GM19328 (cell line): Measurements from ENCODE around the gene CYP27C1.
"Not testable (repeated sequence)": the region's sequence is repeated elsewhere in the genome, so short reads cannot be mapped to it uniquely, and the experiment has no call there.

Experiments
- ATAC-seq: cut with Tn5 transposase; IDR thresholded peaks from one replicate; pipeline ENCODE4 v1.9.1; 2021; ENCODE audit warnings: mild to moderate bottlenecking, moderate library complexity; ENCODE audit not compliant: unreplicated experiment

The CYP27C1 gene

DNA sequence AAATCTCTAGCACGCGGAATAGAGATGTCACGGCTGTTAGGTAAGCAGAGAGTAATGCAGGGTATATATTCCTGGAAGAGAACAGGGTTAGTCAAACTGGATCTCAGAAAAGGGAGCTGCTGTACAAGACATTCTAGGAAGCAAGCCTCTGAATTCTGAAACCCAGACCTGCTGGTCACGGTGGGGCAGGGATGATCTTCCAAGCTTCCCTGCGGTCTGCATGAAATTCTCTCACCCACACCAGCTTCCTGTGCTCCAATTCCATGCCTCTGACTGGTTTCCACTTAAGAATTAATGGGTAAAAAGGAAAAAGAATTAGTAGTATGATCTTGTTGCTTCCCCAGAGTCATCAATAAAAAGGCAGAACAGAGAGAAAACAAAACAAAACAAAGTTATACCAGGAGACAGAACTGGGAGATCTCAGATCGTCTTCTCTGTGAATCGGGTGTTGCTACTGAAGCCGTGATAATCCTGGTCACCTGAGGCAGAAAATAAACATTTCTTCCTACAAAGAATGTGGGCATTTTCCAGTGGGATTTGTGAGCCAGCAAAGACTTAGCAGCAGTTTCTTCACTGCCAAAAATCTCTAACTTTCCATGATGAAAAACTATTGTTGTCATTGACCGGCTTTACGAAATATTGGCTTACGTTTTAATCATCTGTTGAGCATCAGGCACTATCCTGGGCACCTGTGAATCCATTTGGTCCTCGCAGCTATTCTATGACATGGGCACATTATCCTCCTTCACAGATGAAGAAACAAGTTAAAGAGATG lies 5.3 kb upstream of the CYP27C1 start:
- ATAC-seq, result no peak

DNA sequence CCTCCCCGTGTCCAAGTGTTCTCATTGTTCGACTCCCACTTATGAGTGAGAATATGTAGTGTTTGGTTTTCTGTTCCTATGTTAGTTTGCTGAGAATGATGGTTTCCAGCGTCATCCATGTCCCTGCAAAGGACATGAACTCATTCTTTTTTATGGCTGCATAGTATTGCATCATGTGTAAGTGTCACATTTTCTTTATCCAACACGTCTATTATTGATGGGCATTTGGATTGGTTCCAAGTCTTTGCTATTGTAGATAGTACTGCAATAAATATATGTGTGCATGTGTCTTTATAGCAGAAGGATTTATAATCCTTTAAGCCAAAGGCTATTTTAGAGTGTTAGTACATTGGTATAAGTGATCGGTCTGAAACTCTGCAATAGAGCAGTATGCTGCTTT lies 4.0 kb upstream of the CYP27C1 start:
- ATAC-seq, result not testable (repeated sequence)

DNA sequence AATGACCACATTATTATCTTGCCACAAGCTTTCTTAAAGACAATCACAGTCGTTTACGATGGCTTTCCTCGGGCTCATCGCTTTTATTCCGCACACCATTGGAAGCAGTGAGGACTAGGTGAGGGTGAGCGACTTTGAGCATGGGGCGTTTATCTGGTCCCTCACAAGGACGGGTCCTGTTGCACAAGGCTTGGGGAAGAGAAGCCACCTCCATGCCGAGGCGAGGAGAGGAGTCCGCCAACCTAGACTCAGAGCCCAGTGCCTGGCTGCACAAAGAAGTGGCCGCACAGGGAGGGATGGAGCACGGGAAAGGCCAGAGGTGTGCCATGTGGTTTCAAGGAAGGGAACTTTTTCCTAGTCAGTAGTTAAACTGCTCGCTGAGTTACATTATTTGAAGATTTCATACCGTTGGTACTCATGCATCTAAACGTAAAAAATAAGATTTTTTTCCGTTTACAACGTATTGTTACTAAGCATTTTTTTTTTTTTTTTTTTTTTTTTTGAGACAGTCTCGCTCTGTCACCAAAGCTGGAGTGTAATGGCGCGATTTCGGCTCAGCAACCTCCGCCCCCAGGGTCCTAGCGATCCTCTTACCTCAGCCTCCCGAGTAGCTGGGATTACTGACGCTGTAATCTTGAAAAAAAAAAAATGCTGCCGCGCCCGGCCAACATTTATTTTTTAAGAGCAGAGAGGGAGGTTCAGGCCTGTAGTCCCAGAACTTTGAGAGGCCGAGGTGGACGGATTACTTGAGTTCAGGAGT lies 849 bp upstream of the CYP27C1 start:
- no peak for ATAC-seq

DNA sequence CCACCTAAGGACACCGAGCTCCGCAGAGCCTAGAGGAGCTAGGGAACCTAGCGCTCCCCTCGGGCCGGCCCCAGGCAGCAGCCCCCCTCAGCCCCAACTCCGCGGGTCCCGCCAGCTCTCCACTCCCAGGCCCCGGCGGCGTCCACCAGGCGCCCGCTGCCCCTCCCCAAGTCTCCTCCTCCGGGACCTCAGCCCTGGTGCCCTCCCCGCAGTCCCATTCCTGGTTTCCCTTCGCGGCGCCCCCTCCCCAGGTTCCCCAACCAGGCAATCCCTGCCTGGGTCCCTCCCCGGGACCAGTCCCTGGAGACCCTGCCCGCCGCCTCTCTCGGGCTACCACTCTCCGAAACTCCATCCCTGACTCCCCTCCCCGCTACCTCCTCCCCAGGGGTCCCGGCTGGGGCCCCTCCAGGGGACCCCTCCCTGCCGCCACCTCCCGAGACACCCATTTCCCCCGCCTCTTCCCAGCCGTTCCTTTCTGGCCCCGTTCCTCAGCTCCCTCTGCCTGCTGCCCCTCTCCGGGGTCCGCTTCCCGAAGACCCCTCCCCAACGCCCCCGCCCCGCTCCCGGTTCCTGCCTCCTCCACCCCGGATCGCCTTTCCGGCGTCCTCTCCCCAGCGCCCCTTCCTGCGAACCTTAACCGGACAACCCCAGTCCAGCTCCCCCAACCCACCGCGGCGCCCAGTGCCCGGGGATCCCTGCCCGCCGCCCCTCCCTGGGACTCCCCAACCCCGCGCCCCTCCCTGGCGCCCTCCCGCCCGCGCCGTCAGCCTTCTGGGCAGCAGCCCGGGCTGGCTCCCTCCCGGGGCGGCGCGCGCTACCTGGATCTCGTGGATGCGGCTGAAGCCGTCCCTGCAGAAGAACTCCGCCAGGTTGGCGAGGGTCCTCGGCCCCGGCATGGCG lies 678 bp downstream of the CYP27C1 start:
- no peak for ATAC-seq

DNA sequence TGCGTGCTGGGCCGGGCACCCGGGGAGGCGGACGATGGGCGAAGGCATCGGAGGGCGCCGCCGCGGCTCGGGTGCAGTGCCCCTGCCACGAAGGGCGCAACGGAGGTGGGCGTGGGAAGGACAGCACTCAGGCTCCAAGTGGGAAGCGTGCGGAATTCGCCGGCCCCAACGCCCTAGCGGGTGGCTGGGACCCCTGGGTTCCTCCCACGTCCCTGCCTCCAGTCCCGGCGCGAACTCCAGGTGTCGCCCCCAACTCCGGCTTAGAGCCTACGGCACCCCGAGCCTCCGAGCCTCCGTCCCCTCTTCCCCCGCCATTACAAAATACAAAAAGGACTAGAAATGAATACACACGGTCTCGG lies 1.3 kb downstream of the CYP27C1 start:
- no peak for ATAC-seq

DNA sequence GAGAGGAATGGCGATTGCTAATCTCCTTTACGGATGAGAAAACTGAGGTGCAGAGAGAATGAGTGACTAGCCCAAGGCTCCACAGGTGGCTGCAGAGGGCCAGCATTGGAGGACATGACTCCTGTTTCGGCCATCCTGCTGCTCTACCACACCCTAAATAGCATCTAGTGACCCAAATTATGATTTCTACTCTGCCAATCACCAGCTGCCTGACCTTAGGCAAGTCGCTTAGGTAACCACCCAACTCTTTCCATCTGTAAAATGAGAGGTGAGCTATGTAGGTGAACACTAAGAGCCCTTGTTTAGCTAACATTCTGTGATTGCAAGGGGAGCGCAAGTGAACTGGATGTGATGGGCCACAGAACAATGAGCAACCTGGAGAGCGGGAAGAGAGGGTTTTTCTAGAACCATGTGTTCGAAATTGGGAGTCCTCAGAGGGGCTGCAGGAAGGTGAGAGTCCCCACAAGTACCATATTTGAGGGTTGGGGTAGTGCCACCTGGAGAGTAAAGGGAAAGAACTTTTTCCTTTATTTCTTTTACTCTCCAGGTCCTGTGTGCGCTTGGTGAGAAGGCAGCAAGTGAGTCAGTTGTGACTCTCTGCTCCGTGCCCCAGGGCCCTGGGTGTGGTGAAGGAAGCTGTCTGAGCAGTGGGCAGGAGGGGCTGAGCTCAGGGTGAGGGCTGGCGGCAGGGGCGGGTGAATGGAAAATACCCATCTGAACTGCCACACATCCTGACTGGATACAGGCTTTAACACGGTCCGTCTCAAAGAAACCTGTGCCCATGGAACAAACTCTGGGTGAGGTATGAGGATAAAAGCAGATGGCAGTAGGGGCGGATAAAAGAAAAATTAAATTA lies 2.4 kb downstream of the CYP27C1 start:
- ATAC-seq, result no peak

DNA sequence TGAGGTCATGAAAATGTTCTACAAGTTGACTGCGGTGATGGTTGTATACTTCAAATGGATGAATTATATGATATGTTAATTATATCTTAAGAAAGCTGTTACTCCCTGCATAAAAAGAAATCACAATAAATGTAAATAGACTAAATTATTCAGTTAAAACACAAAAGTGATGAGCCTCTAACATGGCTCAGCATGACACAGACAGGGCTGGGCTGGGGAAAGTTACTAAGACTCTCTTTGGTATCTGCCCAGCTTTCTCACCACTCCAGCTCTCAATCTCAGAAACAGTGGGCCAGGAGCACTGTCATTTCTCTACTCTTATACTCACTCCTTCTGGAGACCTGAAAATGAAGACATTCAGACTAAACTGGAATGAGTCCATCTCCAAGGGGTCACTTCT lies 3.5 kb downstream of the CYP27C1 start:
- no peak for ATAC-seq

DNA sequence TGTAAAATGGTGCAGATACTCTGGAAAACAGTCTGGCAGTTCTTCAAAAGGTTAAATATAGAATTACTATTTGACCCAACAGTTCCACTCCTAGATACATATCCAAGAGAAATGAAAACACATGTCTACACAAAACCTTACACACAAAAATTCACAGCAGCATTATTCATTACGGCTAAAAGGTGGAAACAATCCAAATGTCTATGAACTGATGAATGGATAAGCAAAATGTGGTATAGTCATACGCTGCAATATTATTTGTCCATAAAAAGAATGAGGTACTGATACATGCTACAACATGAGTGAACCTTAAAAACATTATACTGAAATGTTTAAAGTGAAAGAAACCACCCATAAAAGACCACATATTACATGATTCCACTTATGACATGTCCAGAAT lies 4.0 kb downstream of the CYP27C1 start:
- ATAC-seq, result no peak

DNA sequence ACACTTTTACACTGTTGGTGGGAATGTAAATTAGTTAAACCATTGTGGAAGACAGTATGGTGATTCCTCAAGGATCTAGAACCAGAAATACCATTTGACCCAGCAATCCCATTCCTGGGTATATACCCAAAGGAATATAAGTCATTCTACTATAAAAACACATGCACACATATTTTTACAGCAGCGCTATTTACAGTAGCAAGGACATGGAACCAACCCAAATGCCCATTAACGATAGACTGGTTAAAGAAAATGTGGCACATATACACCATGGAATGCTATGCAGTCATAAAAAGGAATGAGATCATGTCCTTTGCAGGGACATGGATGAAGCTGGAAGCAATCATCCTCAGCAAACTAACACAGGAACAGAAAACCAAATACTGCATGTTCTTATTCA lies 5.9 kb downstream of the CYP27C1 start:
- ATAC-seq, result not testable (repeated sequence)

DNA sequence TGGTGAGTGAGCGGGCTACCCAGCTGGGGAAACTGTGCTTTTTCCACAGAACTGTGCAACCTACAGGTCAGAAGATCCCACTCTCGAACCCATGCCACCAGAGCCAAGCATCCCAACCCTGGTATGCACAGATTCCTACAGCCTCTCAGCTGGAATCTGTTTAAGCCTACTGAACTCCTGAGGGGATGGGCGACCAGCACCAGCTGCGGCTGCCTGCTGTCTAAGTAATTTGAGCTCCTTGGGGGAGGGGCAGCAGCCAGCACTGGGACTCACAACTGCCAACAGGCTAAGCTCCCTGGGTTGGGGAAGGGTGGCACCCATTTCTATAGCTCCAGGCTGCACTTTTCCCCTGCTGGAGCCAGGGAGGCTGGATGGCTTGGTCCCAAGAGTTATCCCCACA lies 11.8 kb downstream of the CYP27C1 start:
- ATAC-seq, result no peak

DNA sequence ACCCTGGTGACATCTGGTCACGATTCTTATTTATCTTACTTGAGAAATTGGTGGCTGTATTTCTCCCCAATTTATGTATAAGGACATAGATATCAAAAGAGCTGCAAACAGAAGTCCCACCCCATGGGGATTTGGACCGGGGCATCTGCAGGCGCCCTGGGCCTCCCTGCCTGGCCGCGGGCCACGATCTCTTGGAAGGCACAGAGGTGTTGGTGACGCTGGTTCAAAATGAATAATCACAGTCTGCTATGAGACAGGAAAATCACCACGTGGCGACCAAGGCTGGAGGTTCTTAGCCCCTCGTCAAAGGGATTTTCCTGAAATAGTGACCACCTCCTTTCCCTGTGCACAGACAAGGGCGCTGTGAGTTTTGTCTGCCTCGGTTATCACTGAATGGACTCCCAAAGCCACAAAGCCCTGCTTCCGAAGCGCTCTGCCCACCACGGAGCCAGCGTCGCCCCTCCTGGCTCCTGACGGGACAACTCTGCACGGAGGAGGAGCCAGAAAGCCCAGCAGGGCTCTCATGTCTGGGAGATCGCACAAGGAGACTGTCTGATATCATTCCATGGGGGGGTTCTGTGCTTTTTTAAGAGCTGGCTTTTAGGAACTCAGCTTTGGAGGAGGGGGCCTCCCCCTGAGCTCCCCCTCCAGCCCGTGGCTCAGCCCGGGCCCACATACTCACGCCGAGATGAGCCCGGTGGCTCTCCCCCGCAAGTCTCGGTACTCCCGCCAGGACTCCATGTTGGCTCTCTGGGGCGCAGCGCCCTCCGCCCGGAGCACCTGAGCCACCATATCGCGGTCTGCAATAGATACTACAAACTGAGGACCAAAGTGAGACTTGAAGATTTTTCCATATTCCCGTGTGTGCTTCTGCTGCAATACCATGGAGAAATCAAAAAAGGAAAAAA lies 14.6 kb downstream of the CYP27C1 start:
- no peak for ATAC-seq

DNA sequence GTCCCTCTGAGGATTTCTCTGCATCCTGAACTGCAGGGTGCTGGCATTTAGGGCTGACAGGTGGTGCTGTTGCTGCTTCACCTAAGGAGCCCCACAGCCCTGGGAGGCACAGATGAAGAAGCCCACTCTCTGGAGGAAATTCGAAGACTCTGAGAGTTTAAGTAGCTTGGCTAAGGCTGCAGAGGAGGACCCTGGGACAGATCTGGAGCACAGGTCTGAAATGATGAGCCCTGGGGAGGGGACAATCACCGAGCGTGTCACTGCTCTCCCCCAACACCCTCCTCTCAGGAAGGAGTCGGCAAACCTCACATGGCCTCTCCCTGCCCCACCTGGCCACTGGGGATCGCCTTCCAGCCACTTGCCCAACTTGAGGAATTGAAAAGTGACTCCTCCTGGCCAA lies 18.6 kb downstream of the CYP27C1 start:
- ATAC-seq, result no peak

DNA sequence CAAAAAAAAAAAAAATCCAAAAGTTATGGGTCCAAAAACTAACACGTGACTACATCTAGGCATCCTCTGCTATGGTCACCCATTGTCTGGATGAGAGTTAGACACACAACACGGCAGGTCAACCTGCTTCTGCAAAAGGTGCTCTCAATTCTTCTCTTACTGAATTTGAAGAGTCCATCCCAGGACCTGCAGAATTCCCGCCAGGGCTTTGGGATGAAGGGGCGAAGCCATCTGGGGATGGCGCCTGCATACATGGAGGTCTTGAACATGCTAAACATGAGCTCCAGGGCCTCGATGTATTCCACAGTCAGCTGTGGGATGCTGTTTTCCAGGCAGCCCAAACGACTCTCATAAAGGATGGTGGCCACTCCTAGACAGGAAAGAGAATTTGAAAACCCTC lies 19.1 kb downstream of the CYP27C1 start:
- ATAC-seq, result no peak

DNA sequence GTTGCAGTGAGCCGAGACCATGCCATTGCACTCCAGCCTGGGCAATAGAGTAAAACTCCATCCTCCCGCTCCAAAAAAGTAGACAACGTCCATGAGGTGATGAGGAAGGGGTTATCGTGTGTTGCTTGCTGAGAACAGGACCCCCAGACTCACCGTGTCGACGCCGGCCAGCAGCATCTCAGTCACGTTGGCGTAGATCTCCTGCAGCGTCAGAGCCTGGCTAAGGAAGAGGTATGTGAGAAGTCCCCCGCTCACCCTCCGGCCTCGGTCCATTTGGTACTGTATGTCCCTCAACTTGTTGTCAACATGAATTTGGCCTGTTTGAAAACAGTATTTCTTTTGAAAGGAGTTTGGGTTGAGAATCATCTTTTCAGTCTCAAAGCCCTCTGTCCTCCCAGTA lies 20.9 kb downstream of the CYP27C1 start:
- no peak for ATAC-seq

DNA sequence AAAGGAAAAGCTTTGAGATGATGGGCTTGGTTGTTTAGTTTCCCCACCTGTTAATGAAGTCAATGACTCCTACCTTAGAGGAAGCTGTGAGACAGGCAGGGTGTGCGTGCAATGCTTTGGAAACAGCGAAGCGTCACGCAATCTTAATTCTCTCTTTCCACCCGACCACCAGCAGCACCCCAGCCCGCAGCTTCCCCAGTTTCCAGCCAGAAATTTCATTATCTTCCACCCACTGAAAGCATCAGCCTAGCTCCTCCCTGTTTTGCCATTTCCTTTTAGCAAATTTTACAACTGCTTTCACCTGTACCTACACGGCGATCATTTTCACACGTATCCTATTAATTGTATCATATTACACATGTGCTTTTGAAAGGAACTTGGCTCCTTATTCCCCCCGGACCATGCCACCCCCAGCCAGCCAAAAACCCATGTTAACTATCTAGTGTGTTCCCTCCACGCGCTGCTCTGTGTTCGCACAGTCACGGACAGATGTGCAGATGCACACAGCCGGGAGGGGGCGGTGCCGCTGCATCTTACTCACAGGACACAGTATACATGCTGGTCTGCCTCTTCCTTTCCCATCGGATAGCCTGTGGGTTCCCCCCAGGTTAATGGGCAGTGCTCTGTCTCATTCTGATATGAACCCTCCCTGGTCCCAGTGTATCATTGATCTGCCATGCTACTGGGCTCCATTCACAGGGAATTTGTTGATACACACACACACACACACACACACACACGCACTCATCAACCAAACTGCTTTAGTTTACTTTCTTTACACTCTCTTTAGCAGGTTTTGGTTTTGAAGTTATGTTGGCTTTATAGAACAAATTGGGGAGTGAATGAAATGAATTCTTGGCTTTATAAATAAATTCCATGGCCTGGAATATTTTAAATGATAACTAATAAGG lies 22.4 kb downstream of the CYP27C1 start:
- ATAC-seq, result no peak

DNA sequence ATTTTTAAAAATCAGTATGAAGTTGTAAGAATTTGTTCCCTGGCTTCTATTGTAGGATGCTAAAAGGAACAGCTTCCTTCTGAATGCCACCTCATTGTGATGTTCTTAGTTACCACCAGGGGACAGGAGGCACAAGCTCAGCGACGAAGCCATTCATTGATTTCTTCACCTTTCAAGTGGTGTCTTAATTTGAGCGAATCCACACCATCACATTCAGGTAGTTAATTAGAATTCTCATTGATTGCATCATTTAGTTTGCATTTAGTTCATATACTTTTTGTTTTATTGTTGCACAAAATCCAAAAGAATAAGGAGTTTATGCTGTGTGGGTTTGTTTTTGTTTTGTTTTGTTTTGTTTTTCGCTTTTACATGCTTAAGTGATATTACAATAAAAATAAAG lies 23.1 kb downstream of the CYP27C1 start:
- ATAC-seq, result no peak

DNA sequence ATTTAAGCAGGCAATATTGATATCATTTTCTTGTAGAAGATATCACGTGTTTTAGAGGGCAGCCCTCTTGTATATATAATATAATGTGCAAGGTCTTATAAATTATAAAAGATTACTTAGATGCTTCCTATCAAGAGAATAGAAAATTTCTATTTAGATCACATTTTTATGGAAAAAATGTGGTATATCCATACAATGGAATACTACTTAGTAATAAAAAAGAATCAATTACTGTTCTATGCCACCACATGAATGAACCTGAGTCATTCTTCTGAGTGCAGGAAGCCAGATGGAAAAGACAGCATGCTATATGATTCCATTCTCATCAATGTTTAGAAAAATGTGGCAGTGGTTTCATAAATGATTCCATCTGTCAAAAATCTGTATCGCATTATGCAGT lies 23.6 kb downstream of the CYP27C1 start:
- ATAC-seq, result no peak
